OCI-LY1 (cell line): ENCODE results near the gene CBLN4.

Experiments
- H2AFZ ChIP-seq: fragments of 200-600 bp; sonication (generic), shearing (Covaris generic); 2 replicates; pipeline ENCODE4 v1.6.0; 2014; ENCODE audit warnings: antibody characterized with exemption, mild to moderate bottlenecking, low read length
- H3F3A ChIP-seq: fragments of 200-600 bp; sonication (generic), shearing (Covaris generic); 2 replicates; pipeline ENCODE4 v1.6.0; 2014; ENCODE audit warnings: mild to moderate bottlenecking, antibody characterized with exemption, low read length, moderate library complexity; ENCODE audit not compliant: insufficient read depth
- H3K27ac ChIP-seq: fragments of 200-600 bp; sonication (generic); 2 replicates; pipeline ENCODE4 v1.5.1; 2014; ENCODE audit warnings: low read length, mixed run types, mild to moderate bottlenecking, low read depth; ENCODE audit not compliant: poor library complexity, severe bottlenecking
- H3K27me3 ChIP-seq: fragments of 200-600 bp; sonication (generic); 2 replicates; pipeline ENCODE4 v1.6.0; 2014; ENCODE audit warnings: antibody characterized with exemption, mild to moderate bottlenecking, low read length, moderate library complexity; ENCODE audit not compliant: insufficient read depth
- H3K36me3 ChIP-seq: fragments of 200-600 bp; sonication (generic); 2 replicates; pipeline ENCODE4 v1.6.1; 2014; ENCODE audit warnings: mild to moderate bottlenecking, antibody characterized with exemption, low read length, moderate library complexity, mixed read lengths; ENCODE audit not compliant: insufficient read depth
- H3K4me1 ChIP-seq: fragments of 200-600 bp; sonication (generic); 2 replicates; pipeline ENCODE4 v1.5.1; 2014; ENCODE audit warnings: mild to moderate bottlenecking, low read length, moderate library complexity; ENCODE audit not compliant: insufficient read depth, severe bottlenecking
- H3K4me2 ChIP-seq: fragments of 200-600 bp; sonication (generic), shearing (Covaris generic); 2 replicates; pipeline ENCODE4 v1.6.1; 2014; ENCODE audit warnings: low read length
- H3K4me3 ChIP-seq: fragments of 200-600 bp; sonication (generic); 2 replicates; pipeline ENCODE4 v1.5.1; 2014; ENCODE audit warnings: low read length, low read depth, mild to moderate bottlenecking, mixed read lengths; ENCODE audit not compliant: poor library complexity, severe bottlenecking
- H3K79me2 ChIP-seq: fragments of 200-600 bp; shearing (Covaris generic); 2 replicates; pipeline ENCODE4 v1.6.1; 2016; ENCODE audit warnings: mixed run types, low read length, mixed read lengths; ENCODE audit not compliant: insufficient read depth
- H3K9ac ChIP-seq: fragments of 200-600 bp; sonication (generic), shearing (Covaris generic); 2 replicates; pipeline ENCODE4 v1.6.1; 2014; ENCODE audit warnings: mild to moderate bottlenecking, low read length, mixed read lengths
- H3K9me2 ChIP-seq: fragments of 200-600 bp; sonication (generic), shearing (Covaris generic); 2 replicates; pipeline ENCODE4 v1.6.1; 2014; ENCODE audit warnings: low read depth, mild to moderate bottlenecking, low read length, mixed read lengths
- H3K9me3 ChIP-seq: fragments of 200-600 bp; shearing (Covaris generic); 2 replicates; pipeline ENCODE4 v1.6.1; 2014; ENCODE audit warnings: low read length, mixed read lengths
- H4K20me1 ChIP-seq: fragments of 200-600 bp; sonication (generic), shearing (Covaris generic); 2 replicates; pipeline ENCODE4 v1.6.0; 2016; ENCODE audit warnings: mild to moderate bottlenecking, low read length; ENCODE audit not compliant: insufficient read depth
- CTCF ChIP-seq: fragments of 200-600 bp; sonication (generic), shearing (Covaris generic); IDR thresholded peaks from 2 replicates; pipeline ENCODE4 v1.5.1; 2017; ENCODE audit warnings: mild to moderate bottlenecking, antibody characterized with exemption, low read length, moderate library complexity, mixed read lengths
- EZH2 ChIP-seq: fragments of 200-600 bp; sonication (generic), shearing (Covaris generic); IDR thresholded peaks from 2 replicates; pipeline ENCODE4 v1.8.0; 2017; ENCODE audit warnings: borderline replicate concordance, mixed run types, mild to moderate bottlenecking, antibody characterized with exemption, low read length, moderate library complexity, mixed read lengths

Gene CBLN4

GRCh38 chr20:55974491-55975202 lies 30.7 kb downstream of the CBLN4 start:
- Histone ChIP-seq H4K20me1 (no peaks in the 10 kb centered on the region), H3K4me2 (no peak overlapping the region), H3K27ac (no peak overlapping the region), H3K4me3 (no peak overlapping the region), H3K9ac (no peak overlapping the region), H3K4me1 (no peaks in the 10 kb centered on the region), H3F3A (no peaks in the 10 kb centered on the region), H2AFZ (no peak overlapping the region), H3K36me3 (no peaks in the 10 kb centered on the region), H3K79me2 (no peaks in the 10 kb centered on the region), H3K9me2 (no peaks in the 10 kb centered on the region), H3K9me3 (no peaks in the 10 kb centered on the region), H3K27me3 (no peaks in the 10 kb centered on the region)
- TF ChIP-seq EZH2 (no peak), CTCF (no peak)

DNA sequence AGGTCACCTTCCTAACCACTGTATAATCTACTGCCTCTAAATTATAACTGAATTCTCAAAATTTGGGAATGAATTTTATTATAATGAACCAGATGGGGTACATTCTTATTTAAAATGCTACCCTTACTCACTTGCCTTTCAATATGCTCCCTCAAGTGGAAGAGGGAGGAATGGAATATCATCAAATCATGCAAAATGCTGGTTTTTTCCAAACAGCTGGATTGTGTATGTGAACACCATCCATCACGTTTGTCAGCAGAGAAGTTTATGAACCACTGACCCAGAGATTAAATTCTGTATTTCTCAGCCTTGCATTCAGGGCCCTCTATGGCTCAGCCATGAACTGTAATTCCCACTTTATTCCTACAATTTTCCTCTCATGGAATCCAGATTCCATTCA lies 40.5 kb downstream of the CBLN4 start:
- H3K9me2 ChIP-seq, result no peaks in the 10 kb centered on the region
- H3K27ac ChIP-seq, result no peak overlapping the region
- no peak overlapping the region for H3K4me2 ChIP-seq
- no peaks in the 10 kb centered on the region for H4K20me1 ChIP-seq
- TF ChIP-seq CTCF (no peak), EZH2 (no peak)
- no peak overlapping the region for H3K9ac ChIP-seq
- H3K9me3 ChIP-seq, result no peaks in the 10 kb centered on the region
- H2AFZ ChIP-seq, result no peak overlapping the region
- H3K4me1 ChIP-seq, result no peaks in the 10 kb centered on the region
- H3K4me3 ChIP-seq, result no peak overlapping the region
- H3K36me3 ChIP-seq, result no peaks in the 10 kb centered on the region
- no peaks in the 10 kb centered on the region for H3K79me2 ChIP-seq
- H3F3A ChIP-seq, result no peaks in the 10 kb centered on the region
- H3K27me3 ChIP-seq, result no peaks in the 10 kb centered on the region

DNA sequence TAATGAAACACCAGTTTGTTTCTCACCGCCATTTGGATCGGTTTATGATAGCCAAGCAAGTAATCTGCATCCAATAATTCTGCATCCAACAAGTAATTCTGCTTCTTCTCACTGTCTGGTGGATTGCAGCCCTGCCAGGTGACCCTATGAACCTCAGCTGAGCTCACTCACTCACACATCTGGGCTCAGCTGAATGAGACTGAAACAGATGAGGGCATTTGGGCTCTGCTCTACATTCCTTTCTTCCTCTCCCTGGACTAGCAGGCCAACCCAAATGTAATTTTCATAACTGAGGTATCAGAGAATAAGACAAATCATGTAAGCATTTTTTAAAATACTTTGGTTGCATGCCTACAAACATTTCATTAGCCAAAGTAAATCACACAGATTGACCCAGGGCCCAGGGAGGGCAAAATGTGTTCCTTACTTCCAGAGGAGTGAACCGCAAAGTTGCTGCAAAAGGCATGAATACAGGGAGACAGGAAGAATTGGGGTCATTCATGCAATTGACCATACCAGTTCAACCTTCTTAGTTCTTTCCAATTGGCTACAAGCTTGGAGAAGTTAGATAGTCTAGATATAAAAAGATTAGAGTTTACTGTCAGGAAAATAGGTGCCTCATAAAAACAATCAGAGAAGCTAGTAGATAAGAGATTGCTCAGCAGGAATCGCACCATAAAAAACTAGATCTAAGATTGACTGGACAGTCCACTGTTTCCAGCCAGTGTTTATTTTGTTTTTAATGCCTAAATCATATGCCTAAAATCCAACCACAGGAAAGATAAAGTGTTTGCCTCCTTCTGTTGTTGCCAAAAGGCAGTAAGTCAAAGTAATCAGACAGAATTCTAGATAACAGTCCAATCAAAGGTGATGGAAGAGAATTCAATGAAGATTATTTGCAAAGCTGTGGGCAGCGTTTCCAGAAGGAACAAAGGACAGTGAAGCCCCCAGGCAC lies 43.7 kb downstream of the CBLN4 start:
- Histone ChIP-seq H3K4me1 (no peaks in the 10 kb centered on the region), H3K9ac (no peak overlapping the region), H3K9me3 (no peaks in the 10 kb centered on the region), H3K4me2 (no peak overlapping the region), H3K79me2 (no peaks in the 10 kb centered on the region), H3K27me3 (no peaks in the 10 kb centered on the region), H3K36me3 (no peaks in the 10 kb centered on the region), H2AFZ (no peak overlapping the region), H3F3A (no peaks in the 10 kb centered on the region), H3K27ac (no peak overlapping the region), H3K9me2 (no peaks in the 10 kb centered on the region), H3K4me3 (no peak overlapping the region), H4K20me1 (no peaks in the 10 kb centered on the region)
- TF ChIP-seq EZH2 (no peak), CTCF (no peak)
